Thyroid gland (tissue), 4 donors: ENCODE results near the gene ID2. TPM values are rescaled to one million over a fixed set of nuclear protein-coding genes. Genes with fewer than 3 reads are reported as not detected.

Experiments used
- DNase-seq, 2 donors: peaks; one replicate each; pipeline ENCODE4 v3.0.0-alpha.2; 2019
- H3K27ac ChIP-seq, 3 donors: fragments of 200-600 bp; sonication (generic); 1 replicate in 2 of 3; 2 replicates in 1 of 3; pipeline ENCODE4 v1.5.1; 2016 to 2019; ENCODE audit warnings: mild to moderate bottlenecking in 1 of 3, moderate library complexity in 1 of 3
- H3K27me3 ChIP-seq: fragments of 200-600 bp; sonication (generic); one replicate; pipeline ENCODE4 v1.5.1; 2019
- H3K36me3 ChIP-seq, 2 donors: fragments of 200-600 bp; sonication (generic); one replicate each; pipeline ENCODE4 v1.5.1; 2016 to 2019
- H3K4me1 ChIP-seq, 2 donors: fragments of 200-600 bp; sonication (generic); one replicate each; pipeline ENCODE4 v1.5.1; 2017 to 2019
- H3K4me3 ChIP-seq, 3 donors: fragments of 200-600 bp; sonication (generic); replicated peaks in 1 of 3; 1 replicate in 2 of 3; 2 replicates in 1 of 3; pipeline ENCODE4 v1.5.1; 2016; ENCODE audit warnings: mild to moderate bottlenecking in 1 of 3
- H3K9me3 ChIP-seq: fragments of 200-600 bp; sonication (generic); one replicate; pipeline ENCODE4 v1.5.1; 2017
- CTCF ChIP-seq, 6 experiments: fragments of 200-600 bp in 3 of 6; fragments of 450-650 bp in 3 of 6; sonication (generic) in 3 of 6; IDR thresholded peaks; one replicate each; pipeline ENCODE4 v1.5.1; 2016 to 2019; ENCODE audit warnings: antibody characterized with exemption in 6 of 6, mild to moderate bottlenecking in 2 of 6, inconsistent platforms in 1 of 6, moderate library complexity in 1 of 6
- POLR2A ChIP-seq, 2 donors: fragments of 450-650 bp; IDR thresholded peaks; one replicate each; pipeline ENCODE4 v1.6.1; 2017; ENCODE audit warnings: antibody characterized with exemption in 2 of 2, mild to moderate bottlenecking in 2 of 2, moderate library complexity in 1 of 2
- WGBS, 2 donors: methylation state at CpG; one replicate each; pipeline ENCODE4 v1.1.5; 2017; 5-methylcytosine and 5-hydroxymethylcytosine counted together
- intact Hi-C: fragments of 100-400 bp; cut with DNase I; formaldehyde crosslinking; loops from one replicate; pipeline ENCODE4 v1.15.1; 2023
- total RNA-seq, 4 donors: library from RNA; depleted of rRNA; stranded (reverse); fragments of >200 nt; gene quantifications; one replicate each; pipeline ENCODE4 v1.2.3, GENCODE V29; 2016

The ID2 gene
- total RNA-seq, 4 donors from 2014 or later: 226 to 298 (median 247) TPM

- H3K36me3 ChIP-seq: no peaks in the 10 kb centered on the region
- peak overlapping the region; percentile 88 to 91 (median 90) for H3K27ac ChIP-seq
- peaks cover 12 to 16% of the 10 kb centered on the region in 2 donors for H3K4me1 ChIP-seq
- no peak for TF ChIP-seq CTCF (IDR thresholded peaks at IDR 0.05)
- TF ChIP-seq POLR2A (IDR thresholded peaks at IDR 0.05): peak in 1 of 2 donors; percentile 65
- H3K27me3 ChIP-seq: no peaks in the 10 kb centered on the region
- 2 to 5% methylated on average over 3 of the region's 3 CpGs for WGBS, 2 donors
- peak overlapping the region in 2 of 3 donors; percentile 22 to 73 for H3K4me3 ChIP-seq
- peak; percentile 72 to 78 for DNase-seq
- intact Hi-C loops: no loop called here
- H3K9me3 ChIP-seq: no peaks in the 10 kb centered on the region
Observed at GRCh38 chr2:8684540-8684877, 2.7 kb downstream of the ID2 start.

- Histone ChIP-seq H3K9me3 (no peaks in the 10 kb centered on the region), H3K27ac (peak overlapping the region; percentile 88 to 91 (median 90)), H3K4me3 (peak overlapping the region; percentile 22 to 73 (median 51)), H3K4me1 (peaks cover 11 to 13% of the 10 kb centered on the region in 2 donors), H3K36me3 (no peaks in the 10 kb centered on the region), H3K27me3 (no peaks in the 10 kb centered on the region)
- peak; percentile 76 to 79 for DNase-seq
- intact Hi-C loops: no loop called here
- TF ChIP-seq CTCF (IDR thresholded peaks at IDR 0.05) (no peak), POLR2A (IDR thresholded peaks at IDR 0.05) (no peak)
- WGBS, 2 donors: 0 to 8% methylated on average over 5 to 14 of the region's 87 CpGs
Observed at GRCh38 chr2:8684878-8685696, 3.2 kb downstream of the ID2 start.

GRCh38 chr2:8685697-8686358 is 4.0 kb downstream of the ID2 start:
- TF ChIP-seq CTCF (IDR thresholded peaks at IDR 0.05): peak; percentile 48 to 100 (median 98)
- no peak for TF ChIP-seq POLR2A (IDR thresholded peaks at IDR 0.05)
- H3K36me3 ChIP-seq: no peaks in the 10 kb centered on the region
- peak; percentile 72 to 75 for DNase-seq
- 0% methylated on average over 3 to 7 of the region's 50 CpGs for WGBS, 2 donors
- no peaks in the 10 kb centered on the region for H3K9me3 ChIP-seq
- intact Hi-C loops: loop anchor here (2.0 kb wide), 1 partner anchor 1257 kb away; no protein-coding TSS in a partner anchor
- peaks cover 4 to 6% of the 10 kb centered on the region in 2 donors for H3K4me1 ChIP-seq
- H3K27me3 ChIP-seq: no peaks in the 10 kb centered on the region
- peak overlapping the region; percentile 22 to 73 (median 51) for H3K4me3 ChIP-seq
- H3K27ac ChIP-seq: peak overlapping the region; percentile 88 to 91 (median 90)

- intact Hi-C loops: no loop called here
- WGBS, 2 donors: 94 to 96% methylated on average over 9 of the region's 9 CpGs
Observed at GRCh38 chr2:8691859-8692437, 10.1 kb downstream of the ID2 start.

More at GRCh38 chr2:8691859-8692437, 10.1 kb downstream of the ID2 start:
- H3K4me1 ChIP-seq: peaks cover 0 to 6% of the 10 kb centered on the region in 2 donors
- H3K27me3 ChIP-seq: no peaks in the 10 kb centered on the region
- TF ChIP-seq CTCF (IDR thresholded peaks at IDR 0.05) (no peak), POLR2A (IDR thresholded peaks at IDR 0.05) (no peak)
- no peak overlapping the region for H3K27ac ChIP-seq
- H3K4me3 ChIP-seq: no peak overlapping the region
- no peaks in the 10 kb centered on the region for H3K9me3 ChIP-seq
- H3K36me3 ChIP-seq: no peaks in the 10 kb centered on the region
- no peak for DNase-seq
